CD4-positive, alpha-beta T cell treated with Interleukin-6 at 100 ng/mL for 8 hours (primary cell): ENCODE results near the gene ARG2.
A peak's percentile ranks its signal among the peaks of the same experiment; 100 is the strongest.
"Not testable (repeated sequence)": the region's sequence is repeated elsewhere in the genome, so short reads cannot be mapped to it uniquely, and the experiment has no call there.

Experiments
- DNase-seq: peaks from one replicate; pipeline ENCODE4 v3.0.0-alpha.2; 2020; ENCODE audit warnings: mixed read lengths, low spot score

ARG2 gene

DNA sequence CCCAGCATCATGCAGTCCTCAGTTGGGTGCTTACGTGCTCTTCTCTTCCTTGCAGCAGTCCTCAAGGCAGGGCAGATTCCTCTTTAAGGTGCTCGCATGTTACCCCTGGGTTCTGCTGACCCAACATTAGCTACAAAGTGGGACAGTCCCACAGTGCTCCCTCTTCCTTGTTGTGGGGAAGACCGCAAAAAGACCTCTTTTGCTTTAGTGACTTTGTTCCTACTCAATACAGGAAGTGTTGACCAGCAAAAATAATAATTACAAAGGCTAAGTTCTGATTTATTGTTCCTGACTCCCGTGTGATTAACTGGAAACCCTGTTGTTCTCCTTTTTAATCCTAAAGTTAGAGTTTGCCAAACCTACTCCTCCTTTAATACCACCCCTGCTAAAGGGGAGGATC lies 33.4 kb upstream of the ARG2 start:
- DNase-seq: no peak

DNA sequence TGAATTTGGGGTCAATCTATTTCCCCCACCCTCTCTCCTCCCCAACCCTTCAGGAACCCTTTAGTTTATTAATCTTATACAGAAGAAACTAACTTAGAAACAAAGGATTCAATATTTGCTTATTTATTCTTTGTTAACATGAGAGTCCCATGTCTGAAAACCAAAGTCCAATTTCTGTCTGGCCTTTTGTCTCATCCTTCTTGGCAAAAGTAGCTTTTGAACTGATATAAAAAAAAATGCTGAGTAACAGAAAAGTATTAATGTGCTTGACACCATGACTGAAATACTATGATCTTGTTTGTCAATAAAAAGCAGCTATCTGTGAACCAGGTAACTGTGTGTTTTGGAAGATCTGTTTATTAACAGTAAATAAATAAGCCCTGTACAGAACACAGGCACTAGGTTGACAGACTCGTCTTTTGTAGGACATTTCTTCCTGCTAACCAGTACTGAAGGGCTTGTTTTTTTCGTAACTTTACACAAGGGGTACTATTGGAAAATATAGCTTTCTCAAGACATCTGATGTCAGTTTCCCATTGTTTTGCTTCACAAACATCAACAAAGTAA lies 30.4 kb upstream of the ARG2 start:
- DNase-seq: no peak

DNA sequence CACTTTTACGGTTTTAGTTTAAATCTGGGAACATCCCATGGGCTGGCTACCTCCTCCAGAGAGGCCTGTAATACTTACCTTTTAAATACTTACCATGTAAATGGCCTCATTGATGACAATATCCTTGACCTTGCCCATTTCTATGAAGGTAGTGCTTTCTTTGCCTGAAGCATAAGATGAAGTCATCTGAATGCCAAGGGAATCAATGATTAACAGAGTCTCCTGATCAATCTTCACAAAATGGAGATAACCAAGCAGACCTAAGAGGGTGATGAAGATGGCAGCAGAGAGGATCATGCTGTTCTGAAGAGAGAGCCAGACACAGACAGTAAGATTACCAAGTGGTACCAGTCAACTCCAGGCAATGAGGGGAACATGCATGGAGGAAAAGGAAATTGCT lies 26.1 kb upstream of the ARG2 start:
- DNase-seq: not testable (repeated sequence)

DNA sequence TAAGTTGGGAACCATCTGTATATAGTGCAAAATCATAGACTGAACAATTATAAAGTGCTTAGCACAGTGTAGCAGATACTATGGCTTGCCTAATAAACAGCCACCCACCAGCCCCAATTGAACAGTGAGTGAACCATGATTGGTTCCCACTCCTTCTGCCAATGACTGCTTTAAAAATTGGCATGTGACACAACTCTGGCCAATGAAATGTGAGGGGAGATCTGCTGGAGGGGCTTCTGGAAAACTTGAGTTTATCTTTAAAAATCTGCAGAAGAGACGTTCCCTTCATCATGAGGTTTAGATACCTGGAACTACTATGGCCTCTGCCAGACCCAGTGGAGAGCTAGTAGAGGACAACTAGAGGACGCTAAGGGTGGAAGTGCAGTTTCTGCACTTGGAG lies 24.3 kb upstream of the ARG2 start:
- no peak for DNase-seq

DNA sequence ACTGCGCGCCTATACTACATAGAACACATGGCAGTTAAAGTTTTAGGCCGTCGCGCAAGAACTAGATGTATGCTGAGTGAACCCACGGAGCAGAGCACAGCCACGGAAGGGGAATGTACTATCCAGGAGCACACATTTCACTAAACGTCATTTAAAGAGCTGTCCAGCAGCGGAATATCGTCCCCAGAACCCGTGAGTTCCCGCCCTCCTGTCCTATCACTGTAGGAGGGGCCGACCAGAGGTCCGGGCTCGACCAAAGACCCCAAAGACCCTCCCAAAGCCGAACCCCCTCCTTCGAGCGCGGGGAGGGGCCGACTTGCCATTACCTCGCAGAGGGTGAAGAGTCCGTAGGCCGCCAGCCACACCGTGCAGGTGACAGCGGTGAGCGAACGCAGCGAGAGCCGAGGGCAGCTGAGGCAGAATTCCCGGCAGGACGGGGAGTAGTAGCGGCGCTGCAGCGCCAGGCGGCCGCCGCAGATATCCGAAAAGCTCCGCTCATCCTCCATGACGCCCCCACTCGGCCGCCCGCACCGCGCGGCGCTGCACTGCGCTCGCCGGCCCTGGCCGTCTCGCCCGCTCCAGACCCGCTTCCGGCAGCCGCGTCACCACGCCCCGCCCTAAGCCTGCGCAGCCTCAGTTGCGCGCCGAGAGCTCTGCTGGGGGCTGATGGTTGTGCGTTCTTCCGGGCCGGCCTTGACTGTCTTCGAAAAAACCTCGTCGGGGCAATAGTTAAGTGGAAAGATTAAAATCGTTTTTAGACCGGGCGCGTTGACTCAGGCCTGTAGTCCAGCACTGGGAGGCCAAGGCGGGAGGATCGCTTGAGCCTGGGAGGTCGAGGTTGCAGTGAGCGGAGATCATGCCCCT lies 19.8 kb upstream of the ARG2 start, which contains the start of gene PIGH:
TSS of gene PIGH (minus strand) at position 571 of the 864 bp plus-strand sequence. CDS start at position 506, 65 bp downstream.
- peak; percentile 91 for DNase-seq

DNA sequence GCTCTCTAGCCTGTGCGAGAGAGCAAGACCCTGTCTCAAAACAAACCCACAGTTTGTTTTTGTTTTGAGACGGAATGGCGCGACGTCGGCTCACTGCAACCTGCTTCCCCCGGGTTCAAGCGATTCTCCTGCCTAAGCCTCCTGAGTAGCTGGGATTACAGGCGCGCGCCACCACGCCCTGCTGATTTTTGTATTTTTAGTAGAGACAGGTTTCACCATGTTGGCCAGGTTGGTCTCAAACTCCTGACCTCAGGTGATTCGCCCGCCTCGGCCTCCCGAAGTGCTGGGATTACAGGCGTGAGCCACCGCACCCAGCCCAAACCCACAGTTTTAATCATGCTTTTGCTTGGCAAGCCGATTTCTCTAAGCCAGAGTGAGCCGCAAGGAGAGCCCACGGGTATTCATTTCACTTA lies 19.2 kb upstream of the ARG2 start:
- DNase-seq: not testable (repeated sequence)

DNA sequence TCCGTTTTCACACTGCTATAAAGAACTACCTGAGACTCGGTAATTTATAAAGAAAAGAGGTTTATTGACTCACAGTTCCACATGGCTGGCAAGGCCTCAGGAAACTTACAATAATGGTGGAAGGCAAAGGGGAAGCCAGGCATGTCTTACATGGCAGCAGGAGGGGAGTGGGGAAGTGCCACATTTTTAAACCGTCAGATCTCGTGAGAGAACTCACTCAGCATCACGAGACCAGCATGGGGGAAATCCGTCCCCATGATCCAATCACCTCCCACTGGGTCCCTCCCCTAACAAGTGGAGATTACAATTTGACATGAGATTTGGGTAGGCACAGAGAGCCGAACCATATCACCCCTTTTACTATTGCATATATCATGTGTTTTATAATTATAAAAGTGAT lies 17.6 kb upstream of the ARG2 start:
- no peak for DNase-seq

DNA sequence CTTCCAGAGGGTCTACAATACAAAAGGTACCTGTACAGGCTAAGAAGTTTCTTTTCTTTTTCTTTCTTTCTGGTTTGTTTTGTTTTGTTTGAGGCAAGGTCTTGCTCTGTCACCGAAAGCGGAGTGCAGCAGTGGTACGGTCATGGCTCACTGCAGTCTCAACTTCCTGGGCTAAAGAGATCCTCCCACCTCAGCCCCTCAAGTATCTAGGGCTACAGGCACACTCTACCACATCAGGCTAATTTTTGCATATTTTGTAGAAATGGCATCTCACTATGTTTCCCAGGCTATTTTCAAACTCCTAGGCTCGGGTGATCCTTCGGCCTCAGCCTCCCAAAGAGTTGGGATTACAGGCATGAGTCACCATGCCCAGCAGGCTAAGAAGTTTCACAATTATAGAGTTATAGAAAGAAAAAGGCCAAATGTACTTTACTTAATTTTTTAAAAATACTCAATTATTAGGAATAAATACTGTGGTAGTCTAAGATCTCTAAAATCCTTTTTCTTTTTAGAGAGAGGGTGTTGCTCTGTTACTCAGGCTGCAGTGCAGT lies 16.6 kb upstream of the ARG2 start:
- DNase-seq: no peak

DNA sequence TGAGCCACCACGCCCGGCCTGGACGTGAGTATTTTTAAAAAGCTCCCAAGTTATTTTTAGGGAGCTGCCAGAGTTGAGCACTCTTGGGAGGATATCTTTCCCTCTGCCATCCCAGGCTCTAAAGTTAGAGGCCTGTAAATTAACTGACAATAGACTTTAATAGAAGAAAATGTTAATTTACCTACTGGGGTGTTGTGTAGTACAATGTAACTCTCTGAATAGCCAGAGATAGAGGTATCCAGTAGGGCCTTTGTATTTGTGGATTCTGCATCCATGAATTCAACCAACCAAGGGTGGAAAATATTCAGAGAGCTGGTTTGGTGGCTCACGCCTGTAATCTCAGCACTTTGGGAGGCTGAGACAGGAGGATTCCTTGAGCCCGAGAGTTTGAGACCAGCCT lies 12.1 kb upstream of the ARG2 start:
- DNase-seq: no peak

DNA sequence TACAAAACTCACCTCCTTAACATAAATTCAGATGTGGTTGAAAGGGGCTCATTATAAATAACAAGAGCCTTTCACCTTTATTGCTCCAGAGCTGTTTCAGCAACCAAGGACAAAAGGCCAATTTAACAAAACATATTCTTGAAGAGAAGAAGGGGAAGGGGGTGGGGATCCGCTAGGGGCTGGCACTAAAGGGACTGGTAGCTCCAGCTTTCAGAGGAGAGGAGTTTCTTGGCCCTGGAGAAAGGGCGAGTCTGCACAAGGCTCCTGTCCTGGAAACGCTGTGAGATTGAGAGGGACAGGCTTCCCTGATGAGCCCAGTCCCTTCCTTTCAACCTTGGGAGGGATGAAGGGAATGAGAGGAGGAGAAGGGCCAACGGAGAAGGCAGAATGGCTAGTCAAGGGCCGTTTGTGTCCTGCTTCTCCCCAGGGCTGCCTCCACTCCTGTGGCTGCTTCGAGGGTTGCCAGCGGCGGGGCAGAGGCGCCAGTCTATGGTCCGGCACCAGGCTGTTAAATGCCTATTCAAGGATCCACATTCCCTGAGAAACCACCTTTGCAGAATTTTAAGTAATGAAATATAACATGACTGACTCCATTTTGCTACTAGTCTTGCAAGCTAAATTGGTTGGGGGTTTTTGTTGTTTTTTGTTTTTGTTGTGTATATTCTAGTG lies 9.9 kb upstream of the ARG2 start:
- no peak for DNase-seq

DNA sequence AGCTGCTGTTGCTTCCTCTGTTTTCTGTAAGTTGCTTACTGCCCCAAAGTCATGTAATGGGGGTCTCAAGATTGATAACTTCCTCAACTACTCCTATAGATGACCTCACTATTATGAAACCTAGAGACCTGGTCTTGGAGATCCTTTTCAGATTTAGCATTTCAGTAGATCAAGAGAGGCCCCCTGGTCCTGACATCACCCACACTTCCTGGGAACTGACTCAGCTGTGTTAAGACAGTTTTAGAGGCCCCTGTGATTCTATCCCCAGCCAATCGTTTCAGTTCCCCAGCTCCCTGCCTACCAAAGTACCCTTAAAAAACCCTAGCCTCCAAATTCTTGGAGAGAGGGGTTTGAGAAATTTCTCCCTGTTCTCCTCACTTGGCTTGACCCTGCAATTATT lies 9.2 kb upstream of the ARG2 start:
- no peak for DNase-seq

DNA sequence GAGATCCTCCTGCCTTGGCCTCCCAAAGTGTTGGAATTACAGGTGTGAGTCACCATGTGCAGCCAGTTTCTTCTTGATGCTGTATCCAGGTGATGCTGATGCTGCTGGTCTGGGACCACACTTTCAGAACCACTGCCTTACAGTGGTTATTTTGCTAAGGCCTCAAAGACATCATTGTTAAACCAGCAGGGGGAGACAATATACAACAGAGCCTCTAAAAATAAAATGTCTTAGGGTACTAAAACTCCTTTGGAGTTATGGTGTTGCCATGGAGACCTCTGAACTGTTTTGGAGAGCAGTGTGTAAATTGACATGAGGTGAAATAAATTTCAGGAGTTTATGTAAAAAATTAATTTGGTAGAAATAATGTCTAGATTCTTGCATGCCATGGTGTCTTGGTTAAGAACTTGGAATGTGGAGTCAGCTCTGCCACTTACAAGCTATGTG lies 1.1 kb upstream of the ARG2 start:
- DNase-seq: peak; percentile 59

DNA sequence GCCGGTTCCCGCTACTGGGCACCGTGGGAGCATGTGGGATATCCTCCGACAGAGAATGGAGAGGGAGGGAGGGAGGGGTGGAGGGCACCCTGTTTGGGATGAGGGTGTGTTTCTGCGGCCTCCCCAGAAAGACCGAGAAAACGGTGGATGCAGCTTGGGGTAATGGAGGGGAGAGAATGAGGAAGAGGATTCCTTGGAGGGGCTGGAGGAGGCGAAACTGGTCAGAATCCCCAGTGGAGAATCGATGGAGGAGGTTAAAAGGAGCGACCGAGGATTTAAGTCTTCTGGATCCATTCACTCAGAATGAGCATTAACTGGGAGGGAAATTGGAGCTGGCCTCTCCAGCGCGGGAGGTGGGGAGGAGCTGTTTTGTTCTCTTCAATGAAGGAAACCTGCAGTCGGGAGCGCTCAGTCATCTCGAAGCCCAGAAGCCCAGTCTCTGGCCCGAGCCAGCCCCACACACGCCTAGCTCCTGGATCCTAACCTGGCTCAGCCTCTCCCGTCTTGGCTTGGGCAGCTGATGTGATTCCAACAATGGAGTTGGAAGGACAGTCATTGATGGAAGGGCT lies 581 bp downstream of the ARG2 start:
- no peak for DNase-seq

DNA sequence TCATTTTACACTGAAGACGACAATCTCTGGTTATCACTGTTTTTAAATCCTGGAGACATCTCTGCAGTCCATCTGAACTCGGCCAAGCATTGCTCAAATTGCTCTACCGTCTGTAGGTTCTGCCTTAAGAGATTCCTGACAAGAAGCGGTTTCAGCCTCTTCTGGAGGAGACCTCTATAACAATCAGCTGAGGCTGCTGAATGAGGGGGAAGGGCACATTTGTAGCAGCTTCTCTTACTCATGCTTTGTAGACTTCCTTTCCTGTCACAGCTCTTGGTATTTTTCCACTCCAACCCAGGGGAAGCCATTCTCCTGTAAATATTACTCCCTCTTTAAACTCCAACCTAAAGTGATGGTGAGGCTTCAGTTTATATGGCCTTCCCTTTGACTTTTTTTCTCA lies 3.0 kb downstream of the ARG2 start:
- DNase-seq: peak; percentile 5

DNA sequence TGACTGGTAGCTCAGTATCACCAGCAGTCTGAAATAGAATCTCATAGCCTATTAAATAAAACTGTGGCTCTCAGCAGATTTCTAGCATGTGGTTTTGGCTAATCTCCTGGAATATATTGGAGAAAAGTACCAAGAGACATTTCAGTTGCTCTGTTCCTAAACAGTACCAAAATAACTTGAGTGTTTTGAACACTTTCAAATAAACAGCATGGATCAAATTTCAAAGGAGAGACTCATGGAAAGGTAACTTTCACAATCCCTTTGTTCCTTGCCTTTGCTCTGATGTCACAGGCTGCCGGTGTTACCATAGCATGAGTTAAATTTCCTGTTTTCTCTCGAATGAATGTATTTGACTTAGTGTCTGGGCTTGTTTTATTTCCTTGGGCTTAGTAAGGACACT lies 3.4 kb downstream of the ARG2 start:
- DNase-seq: no peak

DNA sequence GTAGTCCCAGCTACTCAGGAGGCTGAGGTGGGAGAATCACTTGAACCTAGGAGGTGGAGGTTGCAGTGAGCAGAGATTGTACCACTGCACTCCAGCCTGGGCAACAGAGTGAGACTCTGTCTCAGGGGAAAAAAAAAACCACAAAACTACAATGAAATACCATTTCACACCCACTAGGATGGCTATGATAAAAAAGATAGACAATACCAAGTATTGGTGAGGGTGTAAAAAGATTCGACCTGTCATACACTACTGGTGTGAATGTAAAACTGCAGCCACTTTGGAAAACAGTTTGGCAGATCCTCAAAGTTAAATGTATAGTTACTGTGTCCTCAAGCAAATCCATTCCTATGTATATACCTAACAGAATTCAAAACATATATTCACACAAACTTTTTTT lies 6.4 kb downstream of the ARG2 start:
- DNase-seq: not testable (repeated sequence)

DNA sequence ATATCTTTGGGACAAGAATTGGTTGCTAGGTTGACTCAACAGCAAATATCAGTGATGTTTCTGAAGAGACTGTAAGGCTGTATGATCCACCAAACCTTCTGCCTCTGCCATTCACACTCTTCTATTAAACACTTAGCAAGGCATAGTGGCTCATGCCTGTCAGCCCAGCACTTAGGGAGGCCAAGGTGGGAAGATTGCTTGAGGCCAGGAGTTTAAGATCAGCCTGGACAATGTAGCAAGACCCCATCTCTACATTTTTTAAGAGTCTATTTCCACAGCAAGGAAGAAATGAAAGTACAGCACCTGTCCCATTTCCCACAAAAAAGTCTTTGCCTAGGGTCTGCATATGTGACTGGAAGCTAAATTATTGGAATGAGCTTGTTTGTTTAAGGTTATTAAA lies 7.8 kb downstream of the ARG2 start:
- no peak for DNase-seq

DNA sequence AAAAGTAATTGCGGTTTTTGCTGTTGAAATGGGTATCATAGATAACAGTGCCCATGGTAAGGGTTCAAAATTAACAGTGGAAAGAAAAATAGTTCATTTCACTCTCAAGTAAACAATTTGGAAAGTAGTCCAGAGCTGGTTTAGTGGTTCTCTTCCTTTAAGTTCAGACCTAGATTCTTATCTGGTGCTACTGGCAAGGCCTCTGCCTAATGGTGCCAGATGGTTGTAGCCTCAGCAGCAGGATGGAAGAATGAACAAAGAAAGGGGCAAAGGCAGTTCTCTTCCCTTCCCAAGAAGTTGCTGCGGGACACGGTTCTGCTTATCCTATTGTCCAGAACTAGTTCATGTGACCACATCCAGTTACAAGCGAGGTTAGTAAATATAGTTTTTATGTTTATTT lies 10.5 kb downstream of the ARG2 start:
- no peak for DNase-seq

DNA sequence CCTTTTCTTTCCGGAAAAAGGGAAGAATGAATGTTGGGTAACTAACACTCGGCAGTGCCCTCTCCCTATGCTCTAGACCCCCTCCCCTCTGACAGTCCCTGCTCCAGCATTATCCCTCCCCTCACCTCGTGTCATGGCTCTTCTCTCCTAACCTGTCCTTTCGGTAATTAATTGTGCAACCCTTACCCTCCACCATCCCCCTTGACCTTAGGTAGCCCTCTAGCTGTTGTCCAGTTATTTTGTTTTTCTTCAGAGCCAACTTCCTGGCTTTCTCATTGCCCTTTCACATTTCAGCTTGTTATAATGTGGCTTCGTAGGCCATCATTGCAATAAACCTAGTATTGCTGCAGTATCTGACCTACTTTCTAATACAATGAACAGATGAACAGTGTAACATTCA lies 11.2 kb downstream of the ARG2 start:
- DNase-seq: no peak

DNA sequence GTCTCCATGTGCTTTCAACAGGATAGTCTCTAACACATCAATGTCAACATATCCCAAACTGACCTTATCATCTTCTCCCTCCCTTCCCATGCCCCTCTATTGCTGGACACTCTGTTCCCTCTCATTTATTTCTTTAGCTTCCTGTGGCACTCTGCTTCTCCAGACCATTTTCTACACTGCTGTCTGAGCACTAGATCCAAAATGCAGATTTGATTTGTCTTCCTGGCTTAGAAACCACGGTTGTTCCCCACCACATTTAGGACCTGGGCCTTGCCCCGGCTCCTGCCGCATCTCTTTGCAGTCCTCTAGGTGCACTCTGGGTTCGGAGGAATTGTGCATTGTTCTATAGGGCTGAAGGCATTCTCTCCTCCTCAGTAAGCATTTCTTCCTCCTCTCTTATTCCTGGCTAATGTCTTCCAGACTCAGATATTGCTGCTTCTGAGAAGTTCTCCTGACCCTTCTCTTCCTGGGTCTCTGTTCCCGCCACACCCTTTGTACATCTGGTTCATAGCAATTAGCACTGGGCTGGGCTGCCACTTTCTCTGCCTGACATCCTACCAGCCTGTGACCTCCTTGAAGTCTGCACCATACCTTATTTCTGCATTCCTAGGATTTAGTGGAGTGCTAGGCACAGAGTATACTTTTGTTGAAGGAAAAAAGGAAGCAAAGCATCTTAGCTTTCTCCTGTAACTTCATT lies 13.9 kb downstream of the ARG2 start:
- DNase-seq: no peak

DNA sequence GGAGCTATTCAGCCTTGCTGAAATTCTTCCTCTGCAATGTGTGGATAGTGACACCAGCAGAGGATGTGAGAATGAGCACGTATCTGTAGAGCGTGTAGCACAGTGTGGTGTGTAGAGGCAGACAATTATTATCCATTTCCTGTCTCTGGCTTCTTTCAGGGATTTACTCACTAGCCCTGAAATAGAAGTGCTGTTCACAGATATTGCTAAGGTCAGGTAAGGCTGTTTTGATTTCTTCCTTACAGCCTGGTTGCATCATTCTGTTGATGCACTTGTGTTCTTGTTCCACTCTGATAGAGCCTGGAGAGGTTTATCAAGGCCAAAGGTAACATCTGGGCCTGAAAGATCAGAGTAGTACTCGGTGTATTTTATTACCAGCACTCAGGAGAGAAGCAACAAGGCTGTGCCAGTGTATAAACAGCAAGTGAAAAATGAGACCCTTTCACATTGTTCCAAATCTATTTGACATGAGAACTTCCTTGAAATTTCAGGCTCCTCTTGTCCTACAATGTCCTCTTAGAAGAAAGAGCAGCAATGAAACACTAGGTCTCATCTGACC lies 16.7 kb downstream of the ARG2 start:
- no peak for DNase-seq

DNA sequence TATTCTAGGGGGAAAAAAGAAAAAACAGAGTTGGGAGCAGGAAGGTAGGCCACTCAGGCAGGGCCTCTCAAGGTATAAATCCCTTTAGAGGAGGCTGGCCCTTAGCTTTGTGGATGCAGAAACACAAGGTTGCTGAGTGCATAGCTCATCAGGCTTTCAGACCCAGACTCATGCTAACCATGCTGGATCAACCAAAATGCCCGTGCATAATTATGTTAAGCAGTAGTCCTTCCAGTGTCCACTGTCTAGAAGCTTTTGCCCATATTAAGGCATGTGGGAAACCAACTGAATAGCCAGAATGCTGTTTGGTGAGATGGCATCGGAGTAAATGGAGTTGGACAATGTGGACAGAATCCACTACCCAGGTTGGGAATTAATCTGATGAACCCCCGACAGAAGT lies 18.9 kb downstream of the ARG2 start:
- DNase-seq: no peak
